CD4-positive, alpha-beta T cell (primary cell): ENCODE data around the gene B4GALT2. TPM values are rescaled to one million over a fixed set of nuclear protein-coding genes. Genes with fewer than 3 reads are reported as not detected.

Experiments
- ATAC-seq: fragments of 200-7000 bp; cut with Tn5 transposase; one replicate; pipeline ENCODE4 v1.10.0; 2022; ENCODE audit warnings: mild to moderate bottlenecking; ENCODE audit not compliant: poor library complexity
- CTCF ChIA-PET: fragments of 350-600 bp; sonication (Branson Sonifier 250); formaldehyde crosslinking; loops from one replicate; lab custom pipeline; 2021; ENCODE audit warnings: antibody characterized with exemption, inconsistent platforms; lab: Charles Lee
- POLR2A ChIA-PET: fragments of 350-600 bp; sonication (Branson Sonifier 250); formaldehyde crosslinking; loops from one replicate; lab custom pipeline; 2021; ENCODE audit warnings: antibody characterized with exemption, inconsistent platforms; lab: Charles Lee
- DNase-seq, 14 experiments: peaks; one replicate each; pipeline ENCODE4 v3.0.0-alpha.2; 2013 to 2020; ENCODE audit warnings: mixed read lengths in 2 of 14
- H3K27ac ChIP-seq, 2 donors: one replicate each; pipeline versions ENCODE4 v1.5.1 to v1.7.0; 2013; ENCODE audit warnings: low read length in 2 of 2, low read depth in 1 of 2, mild to moderate bottlenecking in 1 of 2
- H3K27me3 ChIP-seq, 2 experiments: 1 replicate in 1 of 2; 2 replicates in 1 of 2; pipeline versions ENCODE4 v1.6.1 to v1.7.0; 2013; ENCODE audit warnings: low read length in 2 of 2, control low read depth in 1 of 2, mild to moderate bottlenecking in 1 of 2, moderate library complexity in 1 of 2; ENCODE audit not compliant: insufficient read depth in 2 of 2, control insufficient read depth in 1 of 2
- H3K36me3 ChIP-seq: one replicate; pipeline ENCODE4 v1.6.1; 2013; ENCODE audit warnings: low read length, control low read depth; ENCODE audit not compliant: insufficient read depth
- H3K4me1 ChIP-seq: one replicate; pipeline ENCODE4 v1.6.1; 2013; ENCODE audit warnings: low read length, control low read depth; ENCODE audit not compliant: insufficient read depth
- H3K4me3 ChIP-seq: one replicate; pipeline ENCODE4 v1.5.1; 2013; ENCODE audit warnings: mild to moderate bottlenecking, low read length, moderate library complexity
- H3K9me3 ChIP-seq, 2 experiments: 1 replicate in 1 of 2; 2 replicates in 1 of 2; pipeline versions ENCODE4 v1.6.1 to v1.7.0; 2013; ENCODE audit warnings: low read length in 2 of 2, mild to moderate bottlenecking in 2 of 2, control low read depth in 1 of 2, moderate library complexity in 1 of 2; ENCODE audit not compliant: control insufficient read depth in 1 of 2, insufficient read depth in 1 of 2
- H3K27ac Mint-ChIP-seq: one replicate; pipeline ENCODE4 v1.8.0; 2020; ENCODE audit warnings: mixed read lengths
- H3K27me3 Mint-ChIP-seq: one replicate; pipeline ENCODE4 v1.8.0; 2021; ENCODE audit warnings: mixed read lengths
- H3K36me3 Mint-ChIP-seq: one replicate; pipeline ENCODE4 v1.8.0; 2021; ENCODE audit warnings: low read depth, mixed read lengths
- H3K4me1 Mint-ChIP-seq: one replicate; pipeline ENCODE4 v1.8.0; 2021; ENCODE audit warnings: low read depth, mixed read lengths
- H3K4me3 Mint-ChIP-seq: one replicate; pipeline ENCODE4 v1.8.0; 2020; ENCODE audit warnings: mild to moderate bottlenecking, mixed read lengths
- H3K9me3 Mint-ChIP-seq: one replicate; pipeline ENCODE4 v1.8.0; 2020; ENCODE audit warnings: mixed read lengths
- CTCF ChIP-seq: fragments of 200-600 bp; IDR thresholded peaks from one replicate; pipeline ENCODE4 v1.8.0; 2022; ENCODE audit warnings: antibody characterized with exemption, mild to moderate bottlenecking
- intact Hi-C, 2 experiments: fragments of 100-400 bp; cut with DNase I in 1 of 2; cut with micrococcal nuclease in 1 of 2; formaldehyde crosslinking; loops; one replicate each; pipeline versions ENCODE4 v1.15.1 to v1.9.0; 2023 to 2025; cut with DNase I, micrococcal nuclease
- total RNA-seq, 174 experiments: library from RNA in 2 of 174; stranded (reverse) in 2 of 174; gene quantifications; one replicate each; pipeline ENCODE4 v1.2.3 and lab custom pipeline; 2021 to 2026

B4GALT2 gene
- total RNA-seq, 2 experiments from 2014 or later: 0.22 to 0.34 TPM

GRCh38 chr1:43971336-43971980, 7.6 kb upstream of the B4GALT2 start:
- no peaks in the 10 kb centered on the region for H3K27me3 Mint-ChIP-seq
- Histone ChIP-seq H3K36me3 (peaks cover 20% of the 10 kb centered on the region), H3K9me3 (no peaks in the 10 kb centered on the region), H3K4me1 (peaks cover 48% of the 10 kb centered on the region), H3K27me3 (no peaks in the 10 kb centered on the region), H3K27ac (no peak overlapping the region), H3K4me3 (no peak overlapping the region)
- H3K27ac Mint-ChIP-seq: no peak overlapping the region
- CTCF ChIA-PET: no interaction called here
- POLR2A ChIA-PET: no interaction called here
- no peak for TF ChIP-seq CTCF
- H3K4me3 Mint-ChIP-seq: peak overlapping the region; percentile 90
- ATAC-seq: no peak
- no peak for DNase-seq
- H3K36me3 Mint-ChIP-seq: peaks cover 31% of the 10 kb centered on the region
- no peaks in the 10 kb centered on the region for H3K9me3 Mint-ChIP-seq
- peaks cover 50% of the 10 kb centered on the region for H3K4me1 Mint-ChIP-seq
- intact Hi-C loops: loop anchor here in 1 of 2 experiments (10.0 kb wide), 3 partner anchors 383 to 797 kb away; partner anchors contain the start of genes CDC20, CFAP57, EBNA1BP2 and ERI3

- Histone ChIP-seq H3K36me3 (peaks cover 40% of the 10 kb centered on the region), H3K9me3 (no peaks in the 10 kb centered on the region), H3K4me1 (peaks cover 65% of the 10 kb centered on the region), H3K4me3 (peak overlapping the region; percentile 99), H3K27ac (peak overlapping the region; percentile 78 to 86), H3K27me3 (no peaks in the 10 kb centered on the region)
- DNase-seq (no peak), ATAC-seq (no peak)
- TF ChIP-seq CTCF: no peak
- peaks cover 54% of the 10 kb centered on the region for H3K36me3 Mint-ChIP-seq
- ChIA-PET POLR2A (interaction anchor here (0.8 to 2.6 kb wide), 3 partner anchors 18 to 56 kb away, joined by 3 to 10 read pairs (median 6); no protein-coding TSS in a partner anchor), CTCF (interaction anchor here (2.2 to 2.8 kb wide), 4 partner anchors 17 to 62 kb away, joined by 6 to 13 read pairs (median 12); partner anchors contain the start of genes ARTN, CCDC24 and IPO13)
- H3K27me3 Mint-ChIP-seq: no peaks in the 10 kb centered on the region
- intact Hi-C loops: loop anchor here (1.0 to 10.0 kb wide), 5 partner anchors 28 to 799 kb away; partner anchors contain the start of genes IPO13 (in 2 of the 2), CDC20 (in 1 of the 2), CFAP57 (in 1 of the 2) and EBNA1BP2 (in 1 of the 2)
- H3K4me1 Mint-ChIP-seq: peaks cover 73% of the 10 kb centered on the region
- H3K27ac Mint-ChIP-seq: peak overlapping the region; percentile 92
- H3K9me3 Mint-ChIP-seq: no peaks in the 10 kb centered on the region
- H3K4me3 Mint-ChIP-seq: peak overlapping the region; percentile 96
These were observed 5.0 kb upstream of the B4GALT2 start for GRCh38 chr1:43973981-43974442.

- DNase-seq (peak; percentile 85 to 96 (median 91)), ATAC-seq (peak; percentile 72)
- TF ChIP-seq CTCF: no peak
- Histone ChIP-seq H3K36me3 (peaks cover 40% of the 10 kb centered on the region), H3K9me3 (no peaks in the 10 kb centered on the region), H3K4me3 (peak within 1 kb of the TSS; percentile 99), H3K27ac (peak within 1 kb of the TSS; percentile 78 to 86), H3K27me3 (peaks cover under 1% of the 10 kb centered on the region in 2 experiments), H3K4me1 (peaks cover 61% of the 10 kb centered on the region)
- peak within 1 kb of the TSS; percentile 96 for H3K4me3 Mint-ChIP-seq
- intact Hi-C loops: loop anchor here (1.0 to 10.0 kb wide), 8 partner anchors 17 to 1207 kb away; partner anchors contain the start of genes IPO13 (in 2 of the 2), C1orf50 (in 1 of the 2), CCDC24 (in 1 of the 2) and CDC20 (in 1 of the 2)
- peak within 1 kb of the TSS; percentile 92 for H3K27ac Mint-ChIP-seq
- H3K9me3 Mint-ChIP-seq: no peaks in the 10 kb centered on the region
- peaks cover 52% of the 10 kb centered on the region for H3K36me3 Mint-ChIP-seq
- peaks cover 68% of the 10 kb centered on the region for H3K4me1 Mint-ChIP-seq
- ChIA-PET POLR2A (interaction anchor here (0.8 to 2.6 kb wide), 6 partner anchors 12 to 55 kb away, joined by 3 to 10 read pairs (median 6); partner anchors contain the start of gene IPO13), CTCF (interaction anchor here (1.0 to 2.8 kb wide), 6 partner anchors 16 to 71 kb away, joined by 4 to 13 read pairs (median 8); partner anchors contain the start of genes ARTN, CCDC24 and IPO13)
- peaks cover under 1% of the 10 kb centered on the region for H3K27me3 Mint-ChIP-seq
These were observed 4.4 kb upstream of the B4GALT2 start, which contains the start of gene ATP6V0B for GRCh38 chr1:43974443-43975248. Gene ATP6V0B (plus strand): TSS chr1:43974960. CDS start chr1:43975041, 81 bp downstream.
